Large intestine (tissue), 12 donors: ENCODE data around the gene SUSD2. TPM values are rescaled to one million over a fixed set of nuclear protein-coding genes. Genes with fewer than 3 reads are reported as not detected.
"Not testable (repeated sequence)": the region's sequence is repeated elsewhere in the genome, so short reads cannot be mapped to it uniquely, and the experiment has no call there.

ENCODE experiments used
- DNase-seq, 2 donors: peaks; one replicate each; pipeline versions ENCODE4 v3.0.0 to v3.0.0-alpha.2; 2013
- H3K27ac ChIP-seq: one replicate; pipeline ENCODE4 v1.5.1; 2013; ENCODE audit warnings: low read length
- H3K27me3 ChIP-seq: 2 replicates; pipeline ENCODE4 v1.6.1; 2013; ENCODE audit warnings: low read length; ENCODE audit not compliant: control insufficient read depth, insufficient read depth
- H3K36me3 ChIP-seq: 2 replicates; pipeline ENCODE4 v1.6.1; 2013; ENCODE audit warnings: low read length; ENCODE audit not compliant: control insufficient read depth, insufficient read depth
- H3K4me1 ChIP-seq: one replicate; pipeline ENCODE4 v1.6.1; 2013; ENCODE audit warnings: low read length; ENCODE audit not compliant: control insufficient read depth, insufficient read depth
- H3K4me3 ChIP-seq: one replicate; pipeline ENCODE4 v1.5.1; 2013; ENCODE audit warnings: low read length
- H3K9me3 ChIP-seq: one replicate; pipeline ENCODE4 v1.6.1; 2013; ENCODE audit warnings: mild to moderate bottlenecking, low read depth, low read length, moderate library complexity; ENCODE audit not compliant: control insufficient read depth
- WGBS: methylation state at CpG from one replicate; pipeline ENCODE4 v1.1.5; 2013; ENCODE audit warnings: low lambda C conversion rate; ENCODE audit not compliant: insufficient coverage; 5-methylcytosine and 5-hydroxymethylcytosine counted together
- long read RNA-seq, 11 donors: transcript quantifications; one replicate each; lab custom pipeline, GENCODE V29; 2026
- polyA plus RNA-seq: library from polyadenylated mRNA; unstranded; fragments of 120-200 nt; gene quantifications from one replicate; pipeline ENCODE4 v1.2.1, GENCODE V29; 2013

SUSD2 gene, protein sequence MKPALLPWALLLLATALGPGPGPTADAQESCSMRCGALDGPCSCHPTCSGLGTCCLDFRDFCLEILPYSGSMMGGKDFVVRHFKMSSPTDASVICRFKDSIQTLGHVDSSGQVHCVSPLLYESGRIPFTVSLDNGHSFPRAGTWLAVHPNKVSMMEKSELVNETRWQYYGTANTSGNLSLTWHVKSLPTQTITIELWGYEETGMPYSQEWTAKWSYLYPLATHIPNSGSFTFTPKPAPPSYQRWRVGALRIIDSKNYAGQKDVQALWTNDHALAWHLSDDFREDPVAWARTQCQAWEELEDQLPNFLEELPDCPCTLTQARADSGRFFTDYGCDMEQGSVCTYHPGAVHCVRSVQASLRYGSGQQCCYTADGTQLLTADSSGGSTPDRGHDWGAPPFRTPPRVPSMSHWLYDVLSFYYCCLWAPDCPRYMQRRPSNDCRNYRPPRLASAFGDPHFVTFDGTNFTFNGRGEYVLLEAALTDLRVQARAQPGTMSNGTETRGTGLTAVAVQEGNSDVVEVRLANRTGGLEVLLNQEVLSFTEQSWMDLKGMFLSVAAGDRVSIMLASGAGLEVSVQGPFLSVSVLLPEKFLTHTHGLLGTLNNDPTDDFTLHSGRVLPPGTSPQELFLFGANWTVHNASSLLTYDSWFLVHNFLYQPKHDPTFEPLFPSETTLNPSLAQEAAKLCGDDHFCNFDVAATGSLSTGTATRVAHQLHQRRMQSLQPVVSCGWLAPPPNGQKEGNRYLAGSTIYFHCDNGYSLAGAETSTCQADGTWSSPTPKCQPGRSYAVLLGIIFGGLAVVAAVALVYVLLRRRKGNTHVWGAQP
- 36.9 TPM for polyA plus RNA-seq
- long read RNA-seq, donor 1, partial matches to known transcripts = 6 of 8 reads
- long read RNA-seq, donor 1, other reads (novel, unspliced or antisense) = 0 of 8 reads
- long read RNA-seq, donor 2, transcript SUSD2-201 (15 exons, 3,404 nt) = major isoform, 13 of 48 reads
- long read RNA-seq, donor 2, partial matches to known transcripts = 35 of 48 reads
- long read RNA-seq, donor 2, other reads (novel, unspliced or antisense) = 0 of 48 reads
- long read RNA-seq, donor 3, transcript SUSD2-201 (15 exons, 3,404 nt) = major isoform, 8 of 75 reads
- long read RNA-seq, donor 3, partial matches to known transcripts = 67 of 75 reads
- long read RNA-seq, donor 3, other reads (novel, unspliced or antisense) = 0 of 75 reads
- long read RNA-seq, donor 4 = 0 reads
- long read RNA-seq, donor 5, transcript SUSD2-201 (15 exons, 3,404 nt) = major isoform, 5 of 5 reads
- long read RNA-seq, donor 5, partial matches to known transcripts = 0 of 5 reads
- long read RNA-seq, donor 5, other reads (novel, unspliced or antisense) = 0 of 5 reads
- long read RNA-seq, donor 6, partial matches to known transcripts = 5 of 5 reads
- long read RNA-seq, donor 6, other reads (novel, unspliced or antisense) = 0 of 5 reads
- long read RNA-seq, donor 7, partial matches to known transcripts = 0 of 2 reads
- long read RNA-seq, donor 7, other reads (novel, unspliced or antisense) = 0 of 2 reads
- long read RNA-seq, donor 8, transcript SUSD2-201 (15 exons, 3,404 nt) = major isoform, 8 of 15 reads
- long read RNA-seq, donor 8, partial matches to known transcripts = 7 of 15 reads
- long read RNA-seq, donor 8, other reads (novel, unspliced or antisense) = 0 of 15 reads
- long read RNA-seq, donor 9, transcript SUSD2-201 (15 exons, 3,404 nt) = major isoform, 5 of 37 reads
- long read RNA-seq, donor 9, partial matches to known transcripts = 32 of 37 reads
- long read RNA-seq, donor 9, other reads (novel, unspliced or antisense) = 0 of 37 reads
- long read RNA-seq, donor 10, transcript SUSD2-201 (15 exons, 3,404 nt) = major isoform, 8 of 28 reads
- long read RNA-seq, donor 10, partial matches to known transcripts = 20 of 28 reads
- long read RNA-seq, donor 10, other reads (novel, unspliced or antisense) = 0 of 28 reads
- long read RNA-seq, donor 11, transcript SUSD2-201 (15 exons, 3,404 nt) = major isoform, 11 of 54 reads
- long read RNA-seq, donor 11, partial matches to known transcripts = 43 of 54 reads
- long read RNA-seq, donor 11, other reads (novel, unspliced or antisense) = 0 of 54 reads

DNA sequence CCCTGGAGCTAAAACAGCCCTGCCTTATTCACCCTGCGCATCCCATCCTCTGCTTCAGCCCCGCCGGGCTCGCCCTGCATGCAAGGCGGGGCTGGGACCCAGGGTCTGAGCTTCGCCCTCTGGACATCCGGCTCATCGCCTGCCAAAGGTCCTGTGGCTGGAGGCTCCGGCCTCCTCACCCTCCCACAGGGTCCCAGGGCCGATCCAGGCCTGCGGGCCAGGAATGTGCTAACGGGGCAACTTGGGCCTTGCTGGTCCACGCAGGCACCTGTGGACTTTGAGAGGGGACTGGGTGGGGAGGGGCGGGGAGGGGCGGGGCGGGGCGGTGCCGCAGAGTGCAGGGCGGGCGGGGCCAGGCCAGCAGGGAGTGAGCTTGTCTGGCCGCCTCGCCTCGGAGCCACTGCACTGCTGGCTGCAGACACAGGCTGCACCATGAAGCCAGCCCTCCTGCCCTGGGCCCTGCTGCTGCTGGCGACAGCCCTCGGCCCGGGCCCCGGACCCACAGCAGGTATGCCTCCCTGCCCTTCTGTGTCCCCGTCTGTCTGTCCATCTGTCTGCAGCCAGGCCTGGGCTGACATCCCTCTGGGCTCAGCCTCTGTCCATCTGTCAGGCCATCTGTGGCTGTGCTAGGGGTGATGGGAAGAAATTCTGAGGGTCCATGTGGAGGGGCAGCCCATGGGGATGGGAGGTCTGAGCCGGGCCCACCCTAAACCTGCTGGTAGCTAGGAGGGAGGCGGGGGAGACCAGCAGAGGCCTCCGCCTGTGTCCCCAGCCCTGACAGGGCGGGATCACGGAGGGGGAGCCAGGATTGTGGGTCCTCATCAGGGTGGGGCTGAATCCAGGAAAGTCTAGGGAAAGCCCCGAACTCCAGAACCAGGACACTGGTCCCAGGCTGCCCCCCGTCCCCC, at the start of gene SUSD2:
SUSD2 (plus strand) TSS at position 400 of the 908 bp plus-strand sequence; CDS start at position 433, 33 bp downstream.
- Histone ChIP-seq H3K4me1 (peaks cover 17% of the 10 kb centered on the region), H3K27ac (peak within 1 kb of the TSS; percentile 65), H3K4me3 (peak within 1 kb of the TSS; percentile 29), H3K36me3 (peaks cover 31% of the 10 kb centered on the region), H3K9me3 (no peaks in the 10 kb centered on the region), H3K27me3 (no peaks in the 10 kb centered on the region)
- no CpG with 5 or more reads among the region's 35 CpGs for WGBS
- peak; percentile 76 to 83 for DNase-seq

DNA sequence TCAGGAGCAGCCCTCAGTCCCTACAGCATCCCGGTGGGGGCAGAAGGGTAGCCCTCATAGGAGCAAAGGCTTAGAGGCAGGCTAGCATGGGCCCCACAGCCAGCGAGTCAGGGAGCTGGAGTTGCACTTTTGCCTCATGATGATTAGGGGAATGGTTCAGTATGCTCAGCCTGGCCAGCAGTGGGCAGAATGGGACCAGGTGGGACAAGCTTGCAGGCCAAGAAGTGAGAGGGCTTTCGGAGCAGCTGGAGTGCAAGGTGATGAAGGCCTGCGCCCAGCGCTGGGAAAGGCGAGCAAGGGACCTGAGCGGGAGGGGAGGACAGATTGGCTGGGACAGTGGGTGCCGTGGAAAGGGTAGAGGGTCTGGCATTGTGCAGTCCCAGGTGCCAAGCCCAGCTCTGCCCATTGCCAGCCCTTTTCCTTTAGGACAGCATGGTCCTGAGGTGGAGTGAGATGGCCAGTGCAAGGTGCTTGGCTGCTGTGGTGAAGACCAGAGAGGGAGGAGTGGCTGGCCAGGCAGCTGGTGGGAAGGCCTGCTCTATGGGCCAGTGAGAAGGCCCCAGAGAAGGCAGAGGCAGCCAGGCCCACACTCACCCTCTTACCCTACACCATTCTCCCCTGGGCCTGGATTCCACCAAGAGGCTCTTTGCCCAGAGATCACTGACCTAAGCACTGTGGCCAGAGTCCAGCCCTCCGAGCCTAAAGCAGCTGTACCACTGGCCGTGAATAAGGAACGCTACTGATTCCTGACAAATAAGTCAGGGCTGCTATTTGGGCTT, 47.9 kb upstream of the SUSD2 start:
- Histone ChIP-seq H3K27me3 (no peaks in the 10 kb centered on the region), H3K36me3 (peaks cover 63% of the 10 kb centered on the region), H3K27ac (no peak overlapping the region), H3K4me3 (no peak overlapping the region), H3K9me3 (no peaks in the 10 kb centered on the region), H3K4me1 (no peaks in the 10 kb centered on the region)
- no CpG with 5 or more reads among the region's 11 CpGs for WGBS
- peak in 1 of 2 donors; percentile 42 for DNase-seq

DNA sequence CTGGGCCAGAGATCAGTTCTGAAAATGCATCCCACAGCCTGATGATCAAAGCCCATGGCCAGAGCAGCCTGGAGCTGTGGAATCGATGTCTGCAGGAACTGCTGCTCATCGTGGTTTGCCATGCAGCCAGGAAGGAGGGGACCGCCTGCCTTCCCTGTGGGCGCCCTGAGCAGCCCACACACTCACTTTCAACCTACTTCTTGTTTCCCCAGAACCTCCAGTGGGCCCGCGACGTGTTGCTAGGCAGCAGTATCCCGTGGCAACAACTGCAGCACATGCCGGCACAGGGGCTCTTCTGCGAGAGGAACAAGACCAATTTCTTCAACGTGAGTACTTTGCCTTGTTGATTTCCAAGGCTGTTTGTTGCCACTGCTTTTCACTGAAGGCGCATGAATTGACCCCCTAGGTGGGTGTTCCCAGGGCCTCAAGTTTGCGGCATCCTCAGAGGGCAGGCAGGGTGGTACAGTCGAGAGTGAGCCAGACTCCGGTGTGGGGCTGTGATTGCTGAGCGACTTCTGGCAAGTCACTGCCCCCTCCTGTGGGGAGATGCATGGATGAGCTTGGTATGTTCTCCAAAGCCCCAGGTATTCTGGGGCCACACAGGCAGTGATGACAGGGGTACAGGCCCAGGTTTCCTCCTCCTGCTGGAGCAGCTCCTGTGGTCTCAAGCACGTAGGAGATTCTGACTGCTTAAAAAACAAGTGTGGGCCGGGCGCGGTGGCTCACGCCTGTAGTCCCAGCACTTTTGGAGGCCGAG, 47.0 kb upstream of the SUSD2 start:
- H3K4me3 ChIP-seq = no peak overlapping the region
- H3K9me3 ChIP-seq = no peaks in the 10 kb centered on the region
- H3K36me3 ChIP-seq = peaks cover 59% of the 10 kb centered on the region
- H3K4me1 ChIP-seq = no peaks in the 10 kb centered on the region
- WGBS = no CpG with 5 or more reads among the region's 22 CpGs
- DNase-seq = no peak
- no peak overlapping the region for H3K27ac ChIP-seq
- no peaks in the 10 kb centered on the region for H3K27me3 ChIP-seq

DNA sequence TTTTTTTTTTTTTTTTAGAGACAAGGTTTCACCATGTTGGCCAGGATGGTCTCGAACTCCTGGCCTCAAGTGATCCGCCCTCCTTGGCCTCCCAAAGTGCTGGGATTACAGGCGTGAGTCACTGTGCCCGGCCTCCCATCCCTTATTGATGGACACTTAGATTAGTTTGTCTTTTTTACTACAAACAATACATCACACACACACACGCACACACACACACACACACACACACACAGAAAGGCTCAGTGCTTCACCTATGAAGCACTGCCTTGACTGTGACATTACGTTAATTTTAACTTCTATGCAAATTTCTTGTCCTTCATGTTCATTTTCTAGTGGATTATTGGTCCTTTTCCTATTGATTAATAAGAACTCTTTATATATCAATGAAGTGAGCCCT, 44.8 kb upstream of the SUSD2 start:
- H3K9me3 ChIP-seq, H3K4me3 ChIP-seq, H3K27ac ChIP-seq, DNase-seq, H3K4me1 ChIP-seq, H3K27me3 ChIP-seq: not testable (repeated sequence)
- peaks cover 50% of the 10 kb centered on the region for H3K36me3 ChIP-seq
- WGBS = no CpG with 5 or more reads among the region's 6 CpGs

DNA sequence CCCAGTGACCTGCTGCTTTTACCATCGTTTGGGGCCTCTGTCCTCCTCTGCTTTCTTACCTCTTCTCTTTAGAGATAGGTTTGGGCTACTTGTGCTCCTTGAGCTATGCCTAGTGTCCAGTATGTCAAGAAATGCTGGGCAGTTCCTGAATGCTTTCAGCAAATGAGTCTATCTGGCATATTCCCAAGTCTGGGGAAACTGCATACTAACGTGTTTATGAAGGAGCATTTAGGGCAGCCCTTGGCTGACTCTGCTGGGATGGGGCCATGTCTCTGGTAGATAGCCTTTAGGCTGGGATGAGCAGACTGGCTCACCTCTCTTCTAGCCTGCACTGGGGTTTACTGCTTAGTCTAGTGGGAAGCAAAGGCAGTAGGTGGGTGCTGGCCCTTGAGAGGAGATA, 43.7 kb upstream of the SUSD2 start:
- DNase-seq = no peak
- H3K27me3 ChIP-seq = no peaks in the 10 kb centered on the region
- WGBS = no CpG with 5 or more reads among the region's 2 CpGs
- no peak overlapping the region for H3K27ac ChIP-seq
- H3K4me1 ChIP-seq = no peaks in the 10 kb centered on the region
- peaks cover 50% of the 10 kb centered on the region for H3K36me3 ChIP-seq
- H3K4me3 ChIP-seq = no peak overlapping the region
- no peaks in the 10 kb centered on the region for H3K9me3 ChIP-seq

DNA sequence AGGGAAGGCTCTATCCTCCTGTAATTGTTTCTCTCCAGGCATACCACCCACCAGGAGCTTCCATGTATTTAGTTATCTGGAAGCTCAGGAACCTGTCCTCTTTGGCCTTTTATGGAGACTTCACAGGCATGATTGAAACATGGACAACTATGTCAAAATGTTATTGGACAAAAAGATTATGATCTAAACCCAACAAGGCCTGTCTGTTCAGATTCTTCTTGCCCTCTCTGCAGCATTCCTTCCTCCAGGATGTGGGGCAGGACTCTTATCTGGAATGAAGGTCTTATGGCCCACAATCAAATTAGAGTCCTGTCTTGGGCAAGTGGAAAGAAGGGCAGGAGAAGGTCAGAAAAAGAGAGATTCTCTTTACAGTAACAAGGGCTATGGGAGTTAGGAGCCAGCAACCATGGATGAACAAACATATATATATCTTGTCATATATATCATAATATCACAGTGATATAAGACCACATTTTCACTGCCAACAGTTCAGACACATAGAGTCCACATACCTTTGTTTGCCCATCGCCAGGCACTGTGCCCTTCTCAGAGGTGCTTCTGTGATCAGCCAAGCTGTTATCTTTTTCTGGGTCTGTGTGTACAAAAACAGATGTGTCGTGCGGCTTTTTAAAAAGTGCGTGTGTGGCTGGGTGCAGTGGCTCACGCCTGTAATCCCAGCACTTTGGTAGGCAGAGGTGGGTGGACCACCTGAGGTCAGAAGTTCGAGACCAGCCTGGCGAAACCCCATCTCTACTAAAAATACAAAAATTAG, 42.5 kb upstream of the SUSD2 start:
- no peak for DNase-seq
- H3K4me1 ChIP-seq = peaks cover 6% of the 10 kb centered on the region
- no peak overlapping the region for H3K4me3 ChIP-seq
- H3K27ac ChIP-seq = no peak overlapping the region
- WGBS = no CpG with 5 or more reads among the region's 7 CpGs
- H3K36me3 ChIP-seq = peaks cover 44% of the 10 kb centered on the region
- H3K9me3 ChIP-seq = no peaks in the 10 kb centered on the region
- no peaks in the 10 kb centered on the region for H3K27me3 ChIP-seq

DNA sequence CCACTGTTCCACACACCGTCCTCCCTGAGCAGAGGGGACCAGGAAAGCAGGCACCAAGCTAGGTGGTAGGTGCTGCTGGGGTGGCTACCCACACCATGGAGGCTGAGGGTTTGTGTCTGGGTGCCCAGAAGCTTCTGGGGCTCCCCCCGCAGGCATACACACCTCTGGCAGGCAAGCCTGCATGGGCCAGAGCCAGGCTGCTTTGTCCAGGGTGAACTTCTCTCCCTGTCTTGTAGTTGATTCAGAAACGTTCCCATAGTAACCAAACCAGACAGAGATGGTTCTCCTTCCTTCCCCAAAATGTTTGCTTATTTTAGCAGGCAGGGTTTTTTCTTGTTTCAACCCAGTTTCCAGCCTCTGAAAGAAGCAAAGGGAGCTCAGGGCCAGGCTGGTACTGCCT, 40.9 kb upstream of the SUSD2 start:
- Histone ChIP-seq H3K9me3 (no peaks in the 10 kb centered on the region), H3K27me3 (no peaks in the 10 kb centered on the region), H3K4me1 (peaks cover 21% of the 10 kb centered on the region), H3K36me3 (peaks cover 34% of the 10 kb centered on the region), H3K4me3 (no peak overlapping the region), H3K27ac (no peak overlapping the region)
- no CpG with 5 or more reads among the region's 3 CpGs for WGBS
- no peak for DNase-seq
